GM19099 (cell line): Measurements from ENCODE around the gene SMOC1.

Experiments used
- POLR2A ChIP-seq: IDR thresholded peaks from 3 replicates; pipeline ENCODE4 v1.6.1; 2011; ENCODE audit warnings: low read depth; ENCODE audit not compliant: insufficient read length; ENCODE audit errors: extremely low read depth

The SMOC1 gene

DNA sequence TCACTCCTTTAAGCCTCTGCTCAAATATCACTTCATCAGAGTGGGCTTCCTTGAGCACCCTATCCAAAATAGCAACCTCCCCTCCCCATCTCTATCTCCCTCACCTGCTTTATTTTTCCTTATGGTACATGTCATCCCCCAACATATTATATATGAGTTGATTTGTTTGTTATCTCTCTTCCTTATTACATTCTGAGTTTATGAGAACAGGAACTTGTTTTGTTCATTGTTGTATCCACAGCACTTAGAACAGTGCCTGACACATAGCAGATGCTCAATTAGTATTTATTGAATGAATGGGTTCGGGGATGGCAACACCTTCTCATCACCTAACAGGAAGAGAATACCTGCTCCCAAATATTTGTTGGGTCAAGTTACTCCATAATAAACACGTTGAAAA lies 24.6 kb upstream of the SMOC1 start:
- TF ChIP-seq POLR2A: no peak

- no peak for TF ChIP-seq POLR2A
Measured at GRCh38 chr14:69855180-69855832, 23.9 kb upstream of the SMOC1 start.

GRCh38 chr14:69858801-69859200 lies 20.4 kb upstream of the SMOC1 start:
- no peak for TF ChIP-seq POLR2A

GRCh38 chr14:69859591-69859990 lies 19.6 kb upstream of the SMOC1 start:
- no peak for TF ChIP-seq POLR2A

DNA sequence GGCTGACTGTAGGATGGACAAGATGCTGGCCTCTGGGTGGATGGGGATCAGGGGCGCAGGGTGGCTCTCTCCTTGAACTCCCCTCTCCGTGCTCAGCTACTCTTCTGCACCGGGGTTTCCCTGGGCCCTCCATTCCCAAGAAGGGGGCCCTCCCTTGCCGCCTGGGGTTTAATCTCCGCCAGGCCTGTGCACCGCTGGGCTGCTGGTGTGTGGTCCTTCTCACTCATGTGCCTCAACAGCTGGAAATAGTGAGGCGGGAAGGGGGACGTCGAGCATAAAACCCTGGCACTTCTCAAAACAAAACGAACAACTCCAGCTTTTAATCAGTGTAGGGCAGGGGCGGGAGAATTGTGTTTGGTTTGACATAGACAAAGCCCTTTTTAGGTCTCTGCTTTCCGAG lies 19.0 kb upstream of the SMOC1 start:
- no peak for TF ChIP-seq POLR2A

DNA sequence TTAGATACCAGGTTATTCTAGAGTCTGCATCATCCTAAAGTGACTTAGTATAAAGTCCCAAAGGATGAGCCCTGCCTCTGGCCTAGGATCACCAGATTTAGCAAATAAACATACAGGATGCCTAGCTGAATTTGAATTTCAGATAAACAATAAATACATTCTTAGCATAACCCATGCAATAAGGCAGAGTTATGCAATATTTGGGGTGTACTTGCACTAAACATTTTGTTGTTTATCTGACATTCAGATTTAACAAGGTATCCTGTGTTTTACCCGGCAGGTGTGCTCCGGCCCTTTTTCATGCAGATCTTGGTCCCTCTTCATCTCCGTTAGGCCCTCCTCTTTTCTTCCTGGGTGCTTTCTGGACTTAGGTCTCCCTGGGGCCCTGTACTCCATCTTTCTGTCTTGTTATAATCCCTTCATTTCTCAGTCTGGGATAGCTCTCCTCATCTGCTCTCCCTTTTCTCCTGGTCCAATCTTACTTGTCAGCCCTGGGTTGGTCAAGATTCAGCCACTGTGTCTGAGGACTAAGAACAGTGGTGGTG lies 18.1 kb upstream of the SMOC1 start:
- no peak for TF ChIP-seq POLR2A

DNA sequence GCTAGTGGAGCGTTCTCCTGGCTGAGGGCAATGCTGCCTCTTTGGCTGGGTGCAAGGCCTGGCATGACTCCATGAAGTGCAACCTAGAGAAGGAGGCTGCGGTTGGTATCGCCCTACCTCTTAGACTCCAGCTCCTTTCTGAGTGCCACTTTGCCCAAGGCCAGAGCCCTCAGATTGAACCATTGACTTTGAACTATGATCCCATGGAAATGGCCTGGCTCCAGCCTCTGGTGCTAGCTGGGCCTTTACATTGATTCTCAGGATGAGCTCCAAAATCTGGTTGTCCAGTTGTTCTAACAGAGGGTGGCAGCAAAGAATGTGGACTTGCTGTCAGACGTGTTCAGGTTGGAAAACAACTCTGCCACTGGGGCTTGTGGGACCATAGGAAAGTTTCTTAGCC lies 16.1 kb upstream of the SMOC1 start:
- TF ChIP-seq POLR2A: no peak

GRCh38 chr14:69865701-69866365 lies 13.4 kb upstream of the SMOC1 start:
- TF ChIP-seq POLR2A: no peak

- no peak for TF ChIP-seq POLR2A
Measured at GRCh38 chr14:69868363-69868963, 10.8 kb upstream of the SMOC1 start.

DNA sequence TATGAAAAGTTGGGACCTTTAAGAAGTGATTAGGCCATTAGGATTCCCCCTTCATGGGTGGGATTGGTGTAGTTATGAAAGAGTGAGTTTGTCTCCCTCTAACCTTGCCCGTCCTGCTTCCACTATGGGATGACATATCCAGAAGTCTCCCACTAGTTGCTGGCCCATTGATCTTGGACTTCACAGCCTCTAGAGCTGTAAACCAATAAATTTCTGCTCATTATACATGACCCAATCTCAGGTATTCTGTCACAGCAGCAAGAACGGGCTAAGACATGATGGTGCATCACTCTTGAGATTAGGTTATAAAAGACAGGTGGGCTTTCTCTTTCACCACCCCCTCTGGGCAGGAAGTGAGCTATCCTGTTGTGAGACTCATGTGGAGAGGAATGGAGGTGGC lies 8.6 kb upstream of the SMOC1 start:
- no peak for TF ChIP-seq POLR2A

DNA sequence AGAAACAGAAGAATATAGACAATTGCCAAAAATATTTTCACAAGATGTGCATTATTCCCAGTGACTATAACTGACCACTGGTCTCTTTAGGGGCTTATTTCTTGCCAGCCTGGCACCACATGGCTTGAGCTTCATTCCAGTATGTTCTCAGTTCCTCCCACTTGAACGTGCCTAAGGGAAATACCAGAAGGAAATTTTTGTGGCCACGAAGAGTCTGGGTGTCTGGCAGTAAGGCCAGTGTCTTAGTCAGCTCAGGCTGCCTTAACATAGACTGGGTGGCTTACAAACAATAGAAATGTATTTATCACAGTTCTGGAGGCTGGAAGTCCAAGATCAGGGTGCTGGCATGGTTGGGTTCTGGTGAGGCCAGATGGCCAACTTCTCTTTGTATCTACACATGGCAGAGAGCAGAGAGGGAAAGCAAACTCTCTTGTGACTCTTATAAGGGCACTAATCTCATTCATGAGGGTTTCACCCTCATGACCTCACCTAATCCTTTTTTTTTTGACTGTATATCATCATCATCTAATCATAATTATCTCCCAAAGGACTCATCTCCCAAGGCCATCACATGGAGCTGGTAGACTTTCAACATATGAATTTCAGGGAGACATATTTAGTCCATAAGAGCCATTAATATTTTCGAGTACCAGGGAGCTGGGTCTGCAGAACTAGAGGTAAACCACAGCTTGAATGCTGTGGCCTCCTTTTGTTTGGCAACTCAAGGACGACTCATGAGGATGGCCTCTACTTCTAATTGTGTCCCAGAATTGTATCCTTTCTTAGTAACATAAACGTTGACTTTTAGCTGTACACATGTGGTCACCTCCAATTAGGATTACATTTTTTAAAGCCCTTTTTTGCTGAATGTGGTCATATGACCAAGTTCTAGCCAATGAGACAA lies 5.1 kb upstream of the SMOC1 start:
- TF ChIP-seq POLR2A: no peak

DNA sequence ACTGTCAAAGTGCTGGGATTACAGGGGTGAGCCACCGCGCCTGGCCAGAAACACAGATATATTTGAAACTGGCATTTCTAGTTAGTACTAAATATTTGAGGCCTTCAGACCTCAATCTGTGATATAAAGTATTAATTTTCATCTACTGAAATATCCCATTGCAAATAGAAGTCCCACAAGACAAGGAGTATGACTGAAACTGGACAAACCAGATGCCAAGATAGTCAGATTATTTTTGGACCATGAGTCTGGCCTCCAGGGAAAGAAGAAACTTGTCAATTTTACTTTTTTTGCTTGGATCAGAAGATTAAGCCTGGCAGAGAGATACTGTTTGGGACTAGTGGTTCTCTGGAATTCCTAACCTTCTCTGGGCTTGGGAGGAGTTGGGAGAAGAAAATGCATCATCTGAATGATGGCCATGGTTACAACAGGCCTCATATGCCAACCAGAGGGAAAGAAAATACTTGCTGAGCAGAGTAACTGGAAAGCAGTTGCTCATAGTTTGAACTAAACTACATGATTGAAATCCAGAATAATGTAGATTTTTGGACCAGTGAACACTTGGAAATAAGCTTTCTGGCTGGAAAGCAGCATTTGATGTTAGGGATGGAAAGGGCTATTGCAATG lies 2.9 kb upstream of the SMOC1 start:
- no peak for TF ChIP-seq POLR2A

DNA sequence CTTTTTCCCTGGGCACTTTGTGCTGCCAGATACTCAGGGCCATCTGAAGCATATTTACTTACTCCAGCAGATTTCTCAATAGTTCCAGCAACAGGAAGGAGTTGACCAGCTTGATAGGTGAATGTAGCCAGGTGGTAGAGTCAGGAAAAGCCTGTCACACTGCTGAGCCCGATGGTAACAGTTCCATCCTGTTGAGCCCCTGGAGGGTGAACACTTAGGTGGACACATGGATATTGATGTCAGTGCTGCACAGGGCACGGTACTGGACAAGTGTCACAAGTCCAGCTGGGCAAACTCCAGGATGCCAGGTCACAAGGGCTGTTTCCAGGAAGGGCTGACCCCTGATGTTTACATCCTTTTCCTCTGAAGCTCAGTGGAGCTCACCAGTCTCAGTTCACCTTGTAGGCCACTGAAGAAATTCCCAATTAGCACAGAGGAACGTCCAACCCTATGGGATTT lies 2.3 kb upstream of the SMOC1 start:
- TF ChIP-seq POLR2A: no peak

GRCh38 chr14:69877492-69877891 lies 1.7 kb upstream of the SMOC1 start:
- no peak for TF ChIP-seq POLR2A
